GM19025 (cell line): ENCODE results near the gene AHNAK.

Source experiments
- ATAC-seq: cut with Tn5 transposase; IDR thresholded peaks from one replicate; pipeline ENCODE4 v1.9.1; 2021; ENCODE audit warnings: mild to moderate bottlenecking, low read depth, moderate library complexity; ENCODE audit not compliant: unreplicated experiment

The AHNAK gene

GRCh38 chr11:62413060-62413696 is 133.4 kb downstream of the AHNAK start:
- no peak for ATAC-seq

- ATAC-seq, result no peak
Observed at GRCh38 chr11:62411524-62411923, 135.1 kb downstream of the AHNAK start.

DNA sequence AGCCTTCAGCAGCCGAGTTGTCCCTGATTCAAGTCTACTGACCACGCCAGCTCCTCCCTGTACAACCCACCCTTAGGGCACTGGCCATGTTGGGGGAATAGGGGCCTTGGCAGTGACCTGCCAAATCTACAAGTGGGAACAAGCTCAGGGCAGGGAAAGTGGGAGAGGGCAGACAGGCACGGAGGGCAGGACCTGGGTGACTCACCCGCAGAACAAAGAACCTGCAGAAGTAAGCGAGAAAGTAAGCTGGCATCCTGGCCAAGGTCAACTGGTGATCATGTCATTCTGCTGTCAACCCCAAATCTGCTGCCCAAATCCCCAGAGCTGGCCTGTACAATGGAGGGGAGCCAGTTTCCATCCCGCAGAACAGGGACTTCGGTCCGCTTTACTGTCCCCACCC is 135.6 kb downstream of the AHNAK start:
- ATAC-seq, result no peak

- no peak for ATAC-seq
Observed at GRCh38 chr11:62409831-62410230, 136.8 kb downstream of the AHNAK start.

- ATAC-seq, result no peak
Observed at GRCh38 chr11:62406034-62406433, 140.6 kb downstream of the AHNAK start.

DNA sequence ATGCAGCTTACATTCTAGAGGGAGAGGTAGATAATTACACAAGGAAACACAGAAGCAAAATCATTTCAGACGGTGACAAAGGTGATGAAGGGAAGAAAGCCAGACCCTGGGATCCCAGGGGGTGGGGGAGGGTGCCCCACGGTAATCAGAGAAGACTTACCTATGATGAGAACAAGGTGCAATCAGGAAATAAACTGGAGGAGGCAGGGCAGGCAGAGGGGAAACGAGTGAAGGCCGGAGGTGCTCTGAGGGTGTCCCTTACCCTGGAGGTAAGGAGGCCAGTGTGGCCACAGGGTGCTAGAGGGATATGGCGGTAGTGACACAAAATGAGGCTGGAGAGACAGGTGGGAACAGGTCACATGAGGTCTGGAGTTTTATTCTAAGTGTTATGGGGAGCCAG is 141.7 kb downstream of the AHNAK start:
- no peak for ATAC-seq

- ATAC-seq, result no peak
Observed at GRCh38 chr11:62404435-62404834, 142.2 kb downstream of the AHNAK start.

- ATAC-seq, result no peak
Observed at GRCh38 chr11:62402960-62403730, 143.5 kb downstream of the AHNAK start.

- ATAC-seq, result no peak
Observed at GRCh38 chr11:62402226-62402959, 144.2 kb downstream of the AHNAK start.

DNA sequence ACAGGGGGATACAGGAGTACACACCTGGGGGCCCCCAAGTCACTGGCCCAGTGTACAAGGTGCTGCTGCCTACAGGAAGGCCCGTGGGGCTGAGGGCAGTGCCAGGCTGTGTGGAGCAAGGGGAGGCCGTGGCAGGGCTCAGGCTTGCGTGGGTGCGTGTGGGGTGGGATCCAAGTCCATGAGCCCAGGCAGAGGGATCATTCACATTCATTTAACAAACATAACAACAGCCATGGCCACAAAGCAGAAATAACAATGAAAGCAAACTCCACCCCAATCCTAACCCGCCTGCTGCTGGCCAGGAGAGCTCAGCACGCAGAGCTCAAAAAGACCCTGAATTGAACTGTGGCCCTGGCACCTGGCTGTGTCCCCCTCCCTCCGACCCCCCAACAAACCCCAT is 144.8 kb downstream of the AHNAK start:
- no peak for ATAC-seq

- no peak for ATAC-seq
Observed at GRCh38 chr11:62401356-62401755, 145.2 kb downstream of the AHNAK start.

GRCh38 chr11:62400760-62401159 is 145.8 kb downstream of the AHNAK start:
- ATAC-seq, result no peak

DNA sequence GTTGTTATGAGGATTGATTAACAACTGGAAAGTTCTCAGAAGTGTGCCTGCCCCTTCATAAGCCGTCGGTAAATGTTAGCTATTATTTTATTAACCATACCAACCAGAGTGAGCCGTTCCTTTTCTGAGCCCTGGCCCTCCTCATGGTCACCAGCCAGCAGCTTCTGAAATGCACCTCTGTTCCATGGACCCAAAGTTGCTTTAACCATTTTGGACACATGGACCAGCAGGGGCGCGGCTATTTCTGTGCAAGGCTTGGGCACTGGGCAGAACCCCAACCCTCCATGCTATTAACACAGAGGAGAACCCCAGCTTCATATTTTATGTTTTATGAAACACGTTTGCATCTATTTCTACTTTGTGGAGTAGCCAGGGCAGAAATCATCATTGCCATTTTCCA is 146.3 kb downstream of the AHNAK start:
- no peak for ATAC-seq

DNA sequence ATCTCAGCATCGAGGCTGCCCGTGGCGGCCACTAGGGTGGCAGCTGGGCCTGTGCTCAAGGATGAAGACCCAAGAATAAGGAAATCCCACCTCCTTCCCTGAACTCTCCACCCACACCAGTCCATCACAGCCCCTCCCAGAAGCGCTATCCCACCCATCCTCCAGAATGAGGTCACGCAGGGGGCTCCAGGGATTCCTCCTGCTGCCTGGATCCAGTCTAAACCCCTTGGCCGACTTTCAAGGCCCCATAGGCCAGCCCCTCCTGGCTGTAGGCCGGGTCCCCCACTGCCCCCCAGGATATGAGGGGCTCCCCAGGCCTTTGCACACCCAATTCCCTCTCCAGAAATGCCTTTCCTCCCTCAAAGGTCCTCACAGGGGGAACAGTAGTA is 146.7 kb downstream of the AHNAK start:
- no peak for ATAC-seq

DNA sequence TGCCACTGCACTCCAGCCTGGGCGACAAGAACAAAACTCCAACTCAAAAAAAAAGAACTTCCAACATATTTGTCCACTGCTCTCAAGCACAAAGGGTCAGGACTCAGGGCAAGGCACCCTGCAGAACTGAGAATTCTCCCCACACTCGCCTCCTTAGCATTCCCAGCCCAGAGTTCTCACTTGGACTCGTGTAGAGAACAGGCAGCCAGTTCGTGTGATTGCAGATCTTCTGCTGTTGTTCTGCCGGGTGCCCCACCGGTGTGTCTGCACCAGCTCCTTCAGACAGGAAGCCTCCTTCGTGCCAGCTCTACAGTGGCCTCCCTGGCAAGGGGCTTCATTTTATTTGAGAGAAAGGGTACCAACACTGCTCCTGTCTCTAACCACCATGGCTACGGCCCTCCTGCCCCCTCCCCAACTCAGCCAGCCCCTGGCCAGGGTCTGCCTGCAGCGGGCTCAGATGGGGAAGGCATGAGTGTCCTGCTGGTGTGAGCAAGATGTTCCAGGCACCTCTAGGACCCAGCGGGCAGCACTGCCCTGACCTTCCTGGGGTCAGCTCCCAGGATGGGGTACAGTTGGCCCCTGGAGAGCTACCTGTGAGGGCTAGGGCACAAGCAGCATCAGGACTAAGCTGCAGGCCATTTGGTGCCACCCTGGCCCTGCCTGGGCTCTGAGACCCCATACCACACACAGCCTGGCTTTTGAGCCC is 147.3 kb downstream of the AHNAK start:
- ATAC-seq, result no peak

- no peak for ATAC-seq
Observed at GRCh38 chr11:62398011-62398994, 148.3 kb downstream of the AHNAK start.

DNA sequence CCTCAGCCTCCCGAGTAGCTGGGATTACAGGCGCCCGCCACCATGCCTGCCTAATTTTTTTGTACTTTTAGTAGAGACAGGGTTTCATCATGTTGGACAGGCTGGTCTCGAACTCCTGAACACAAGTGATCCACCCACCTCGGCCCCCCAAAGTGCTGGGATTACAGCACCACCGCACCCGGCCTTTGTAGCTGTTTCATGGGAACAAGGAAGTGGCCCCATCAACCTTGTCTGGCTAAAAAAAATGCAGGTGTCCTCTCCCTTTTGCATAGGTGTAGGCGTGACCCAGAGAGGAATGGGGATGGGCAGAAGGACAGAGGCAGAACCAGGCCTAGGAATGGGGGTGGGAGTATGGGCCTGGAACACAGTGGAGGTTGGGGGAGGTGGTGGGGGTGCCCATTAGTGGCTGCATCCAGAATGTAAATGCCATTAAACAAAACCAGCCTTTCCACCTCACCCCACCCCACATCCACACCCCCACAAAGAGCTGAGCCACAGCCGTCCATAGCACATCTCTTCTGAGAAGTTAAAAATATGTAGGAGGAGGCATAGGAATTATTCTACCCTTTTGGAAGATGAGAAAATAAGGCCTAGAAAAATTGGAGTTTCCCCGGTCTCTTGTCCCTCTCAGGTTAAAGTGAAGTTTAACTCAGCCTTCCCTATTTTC is 150.6 kb downstream of the AHNAK start:
- ATAC-seq, result no peak

GRCh38 chr11:62394825-62395538 is 151.6 kb downstream of the AHNAK start:
- no peak for ATAC-seq

DNA sequence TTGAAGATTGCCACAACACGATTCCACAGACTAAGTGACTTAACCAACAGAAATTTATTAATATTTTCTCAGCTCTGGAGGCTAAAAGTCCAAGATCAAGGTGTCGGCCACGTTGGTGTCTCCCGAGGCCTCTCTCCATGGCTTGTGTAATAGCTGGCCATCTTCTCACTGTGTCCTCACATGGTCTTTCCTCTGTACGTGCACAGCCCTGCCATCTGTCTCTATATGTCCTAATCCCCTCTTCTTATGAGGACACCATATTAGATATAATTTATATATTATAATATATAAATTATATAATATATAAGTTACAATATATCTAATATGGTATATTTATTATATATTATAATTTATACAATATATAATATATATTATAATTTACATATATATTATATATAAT is 152.9 kb downstream of the AHNAK start:
- no peak for ATAC-seq
